ENCODE data around the gene HHATL.

DNA sequence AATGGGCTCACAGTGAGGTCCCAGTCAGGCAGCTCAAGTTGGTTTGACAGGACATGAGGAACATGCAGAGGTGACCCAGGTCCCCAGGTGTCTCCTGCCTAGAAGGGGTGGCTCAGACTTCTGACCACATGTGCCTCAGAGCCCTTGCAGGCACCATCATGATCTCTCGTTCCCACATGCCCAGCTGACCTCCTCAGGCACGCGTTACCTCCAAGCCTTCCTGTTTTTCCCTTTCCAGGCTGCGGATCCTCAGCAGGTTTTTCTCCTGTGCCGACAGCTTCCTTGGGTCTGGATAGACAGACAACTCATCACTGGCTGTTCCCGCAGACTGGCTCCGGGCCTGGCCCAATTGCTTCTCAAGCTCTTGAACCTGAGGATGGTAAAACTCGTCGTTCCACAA lies 40.1 kb upstream of the HHATL start:
- TF ChIP-seq CREB1 (CRISPR knock-in tag; IDR thresholded peaks at IDR 0.05) (no peak), ZNF396 (CRISPR knock-in tag; IDR thresholded peaks at IDR 0.05; ENCODE audit: borderline replicate concordance) (no peak)
- TF ChIP-seq, protein P1, sequence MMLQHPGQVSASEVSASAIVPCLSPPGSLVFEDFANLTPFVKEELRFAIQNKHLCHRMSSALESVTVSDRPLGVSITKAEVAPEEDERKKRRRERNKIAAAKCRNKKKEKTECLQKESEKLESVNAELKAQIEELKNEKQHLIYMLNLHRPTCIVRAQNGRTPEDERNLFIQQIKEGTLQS (CRISPR knock-in tag; conservative IDR thresholded peaks at IDR 0.05) = no peak
